ENCODE results near the gene IER5L.

IER5L gene

GRCh38 chr9:129136446-129137035 is 41.5 kb downstream of the IER5L start:
- TF ChIP-seq POU6F1 (CRISPR knock-in tag; IDR thresholded peaks at IDR 0.05; ENCODE audit: borderline replicate concordance, low read depth), result no peak
- TF ChIP-seq GLIS3 (CRISPR knock-in tag; IDR thresholded peaks at IDR 0.05), result no peak
- no peak for TF ChIP-seq OSR1 (CRISPR knock-in tag; IDR thresholded peaks at IDR 0.05)
- TF ChIP-seq ZNF8 (CRISPR knock-in tag; IDR thresholded peaks at IDR 0.05), result no peak
- no peak for TF ChIP-seq ZFP30 (CRISPR knock-in tag; IDR thresholded peaks at IDR 0.05)
- TF ChIP-seq ISL1 (CRISPR knock-in tag; IDR thresholded peaks at IDR 0.05), result no peak
- TF ChIP-seq PATZ1 (CRISPR knock-in tag; IDR thresholded peaks at IDR 0.05; ENCODE audit: borderline replicate concordance), result no peak
- TF ChIP-seq PPARA (CRISPR knock-in tag; IDR thresholded peaks at IDR 0.05; ENCODE audit: borderline replicate concordance), result no peak
- TF ChIP-seq CSDC2 (CRISPR knock-in tag; IDR thresholded peaks at IDR 0.05), result no peak
- no peak for TF ChIP-seq ZNF565 (CRISPR knock-in tag; conservative IDR thresholded peaks at IDR 0.05; ENCODE audit: low read depth)
- TF ChIP-seq CSRNP3 (CRISPR knock-in tag; IDR thresholded peaks at IDR 0.05), result no peak
- no peak for TF ChIP-seq TCF4 (CRISPR knock-in tag; IDR thresholded peaks at IDR 0.05; ENCODE audit: borderline replicate concordance)
- TF ChIP-seq RARB (CRISPR knock-in tag; IDR thresholded peaks at IDR 0.05), result no peak
- TF ChIP-seq CREB5 (CRISPR knock-in tag; IDR thresholded peaks at IDR 0.05; ENCODE audit: low read depth), result no peak
- TF ChIP-seq ARNTL (CRISPR knock-in tag; IDR thresholded peaks at IDR 0.05; ENCODE audit: borderline replicate concordance, low read depth), result no peak
- TF ChIP-seq SNAI2 (CRISPR knock-in tag; IDR thresholded peaks at IDR 0.05), result no peak
- no peak for TF ChIP-seq TSHZ2 (CRISPR knock-in tag; IDR thresholded peaks at IDR 0.05)
- TF ChIP-seq ZC3H10 (CRISPR knock-in tag; IDR thresholded peaks at IDR 0.05), result no peak
- no peak for TF ChIP-seq BACH2 (CRISPR knock-in tag; IDR thresholded peaks at IDR 0.05; ENCODE audit: borderline replicate concordance)
- no peak for ATAC-seq

- ATAC-seq, result no peak
- TF ChIP-seq BACH2 (CRISPR knock-in tag; IDR thresholded peaks at IDR 0.05; ENCODE audit: borderline replicate concordance) (no peak), ZFP3 (CRISPR knock-in tag; IDR thresholded peaks at IDR 0.05) (no peak)
These were observed 42.6 kb downstream of the IER5L start for GRCh38 chr9:129135476-129135875.

- TF ChIP-seq CREB5 (CRISPR knock-in tag; IDR thresholded peaks at IDR 0.05; ENCODE audit: low read depth) (no peak), CSRNP3 (CRISPR knock-in tag; IDR thresholded peaks at IDR 0.05) (no peak), SNAI2 (CRISPR knock-in tag; IDR thresholded peaks at IDR 0.05) (no peak), ZC3H10 (CRISPR knock-in tag; IDR thresholded peaks at IDR 0.05) (no peak)
- no peak for ATAC-seq
These were observed 45.0 kb downstream of the IER5L start for GRCh38 chr9:129133082-129133481.
